DMS79 (cell line): ENCODE results near the gene PAK4.

Source experiments
- DNase-seq: peaks from one replicate; lab custom pipeline; 2025; lab: John Stamatoyannopoulos, UW

PAK4 gene

GRCh38 chr19:39165857-39166256 lies 40.3 kb downstream of the PAK4 start:
- DNase-seq = no peak

- peak; percentile 89 for DNase-seq
These were observed 41.2 kb downstream of the PAK4 start for GRCh38 chr19:39166571-39167391.

- peak; percentile 55 for DNase-seq
These were observed 42.1 kb downstream of the PAK4 start for GRCh38 chr19:39167461-39168257.

GRCh38 chr19:39168258-39169142 lies 42.9 kb downstream of the PAK4 start:
- no peak for DNase-seq

GRCh38 chr19:39169143-39169810 lies 43.7 kb downstream of the PAK4 start:
- no peak for DNase-seq

- DNase-seq = no peak
These were observed 45.0 kb downstream of the PAK4 start for GRCh38 chr19:39170386-39171231.

GRCh38 chr19:39171479-39172465 lies 46.2 kb downstream of the PAK4 start:
- no peak for DNase-seq

GRCh38 chr19:39172700-39173501 lies 47.3 kb downstream of the PAK4 start:
- no peak for DNase-seq

GRCh38 chr19:39173502-39173991 lies 48.0 kb downstream of the PAK4 start:
- DNase-seq = no peak

GRCh38 chr19:39174142-39174541 lies 48.6 kb downstream of the PAK4 start:
- DNase-seq = no peak

GRCh38 chr19:39174558-39175544 lies 49.3 kb downstream of the PAK4 start:
- DNase-seq = no peak

- DNase-seq = no peak
These were observed 50.0 kb downstream of the PAK4 start for GRCh38 chr19:39175564-39175963.

- DNase-seq = no peak
These were observed 51.6 kb downstream of the PAK4 start for GRCh38 chr19:39177110-39177699.

- no peak for DNase-seq
These were observed 52.1 kb downstream of the PAK4 start for GRCh38 chr19:39177736-39178135.

GRCh38 chr19:39178296-39179006 lies 52.9 kb downstream of the PAK4 start:
- no peak for DNase-seq

GRCh38 chr19:39179754-39180153 lies 54.2 kb downstream of the PAK4 start:
- no peak for DNase-seq
